K562 (cell line): ENCODE data around the gene MOSPD3. TPM values are rescaled to one million over a fixed set of nuclear protein-coding genes. Genes with fewer than 3 reads are reported as not detected.

Experiments used
- CHD1 ChIP-seq: fragments of 200-600 bp; sonication (generic); IDR thresholded peaks from one replicate; pipeline ENCODE4 v1.6.1; 2012; ENCODE audit warnings: mild to moderate bottlenecking, moderate library complexity, low read length, inconsistent platforms
- CSDE1 ChIP-seq, 2 experiments: fragments of 450-650 bp; IDR thresholded peaks; 2 replicates each; pipeline ENCODE4 v1.6.1; 2016; ENCODE audit warnings: mild to moderate bottlenecking in 1 of 2
- EWSR1 ChIP-seq: fragments of 450-650 bp; IDR thresholded peaks from 2 replicates; pipeline ENCODE4 v1.6.1; 2018; ENCODE audit warnings: borderline replicate concordance, mild to moderate bottlenecking, low read depth, moderate library complexity; ENCODE audit not compliant: partially characterized antibody
- GABPA ChIP-seq: fragments of 200-800 bp; sonication (Bioruptor generic); conservative IDR thresholded peaks from 2 replicates; pipeline ENCODE4 v1.6.1; 2016; ENCODE audit warnings: low read depth, missing genetic modification characterization, missing compliant biosample characterization
- KDM4B ChIP-seq, 2 experiments: fragments of 450-650 bp in 1 of 2; sonication (generic) in 1 of 2; IDR thresholded peaks; 2 replicates each; pipeline ENCODE4 v1.6.1; 2016 to 2017; ENCODE audit warnings: borderline replicate concordance in 2 of 2, antibody characterized with exemption in 1 of 2, low read depth in 1 of 2, mild to moderate bottlenecking in 1 of 2
- MTA3 ChIP-seq: fragments of 450-650 bp; formaldehyde crosslinking; IDR thresholded peaks from 2 replicates; pipeline ENCODE4 v1.6.1; 2017; ENCODE audit warnings: mild to moderate bottlenecking, borderline replicate concordance
- POLR2B ChIP-seq: fragments of 450-650 bp; IDR thresholded peaks from 2 replicates; pipeline ENCODE4 v1.6.1; 2018; ENCODE audit warnings: low read depth; ENCODE audit not compliant: partially characterized antibody
- RAD21 ChIP-seq, 2 experiments: fragments of 250-450 bp in 1 of 2; fragments of 450-650 bp in 1 of 2; sonication (Bioruptor Pico) in 1 of 2; formaldehyde crosslinking in 1 of 2; IDR thresholded peaks in 1 of 2; conservative IDR thresholded peaks in 1 of 2; 2 replicates each; pipeline versions ENCODE4 v1.4.0 to v1.8.0; 2020 to 2022; ENCODE audit warnings: mild to moderate bottlenecking in 2 of 2, moderate library complexity in 1 of 2
- SIX5 ChIP-seq, 2 experiments: IDR thresholded peaks; 2 replicates each; pipeline ENCODE4 v1.6.1; 2011; ENCODE audit warnings: low read length in 2 of 2, borderline replicate concordance in 1 of 2, low read depth in 1 of 2, mild to moderate bottlenecking in 1 of 2, moderate library complexity in 1 of 2; ENCODE audit not compliant: insufficient read depth in 1 of 2
- SMAD4 ChIP-seq: fragments of 250-450 bp; sonication (Bioruptor Pico); conservative IDR thresholded peaks from 2 replicates; pipeline ENCODE4 v1.8.0; 2021; ENCODE audit warnings: inconsistent platforms, mild to moderate bottlenecking, moderate library complexity
- ZBED1 ChIP-seq: IDR thresholded peaks from 2 replicates; pipeline ENCODE4 v1.6.1; 2014
- ZBTB11 ChIP-seq, 3 experiments: fragments of 200-800 bp in 1 of 3; fragments of 250-450 bp in 1 of 3; fragments of 450-650 bp in 1 of 3; sonication (Bioruptor Pico) in 1 of 3; sonication (Bioruptor generic) in 1 of 3; formaldehyde crosslinking in 1 of 3; IDR thresholded peaks; 2 replicates each; pipeline versions ENCODE4 v1.6.1 to v1.8.0; 2016 to 2022; ENCODE audit warnings: mild to moderate bottlenecking in 2 of 3, missing genetic modification characterization in 2 of 3, missing compliant biosample characterization in 1 of 3, moderate library complexity in 1 of 3
- ZBTB26 ChIP-seq: fragments of 450-650 bp; formaldehyde crosslinking; IDR thresholded peaks from 2 replicates; pipeline ENCODE4 v1.4.0; 2022; ENCODE audit warnings: missing genetic modification characterization
- ZBTB7A ChIP-seq: IDR thresholded peaks from 2 replicates; pipeline ENCODE4 v1.6.1; 2011; ENCODE audit warnings: low read depth, mild to moderate bottlenecking, low read length, moderate library complexity, borderline replicate concordance; ENCODE audit not compliant: control insufficient read depth
- ZNF583 ChIP-seq: fragments of 250-450 bp; sonication (Bioruptor Pico); IDR thresholded peaks from 2 replicates; pipeline ENCODE4 v1.4.0; 2020
- ZNF639 ChIP-seq, 2 experiments: fragments of 200-800 bp in 1 of 2; sonication (Bioruptor generic) in 1 of 2; sonication (generic) in 1 of 2; formaldehyde crosslinking in 1 of 2; IDR thresholded peaks in 1 of 2; conservative IDR thresholded peaks in 1 of 2; 2 replicates each; pipeline versions ENCODE4 v1.5.0 to v1.6.1; 2016 to 2020; ENCODE audit warnings: missing compliant biosample characterization in 1 of 2, missing genetic modification characterization in 1 of 2, missing genetic modification reagents in 1 of 2
- ZNF655 ChIP-seq: fragments of 250-450 bp; sonication (Bioruptor Pico); IDR thresholded peaks from 2 replicates; pipeline ENCODE4 v1.5.0; 2021
- polyA plus RNA-seq, 8 experiments: library from polyadenylated mRNA; depleted of rRNA in 4 of 8; stranded (reverse) in 5 of 8; unstranded in 3 of 8; fragments of >200 nt; fragmentation: Nextera tagmentation in 2 of 8; fragmentation: Illumina TruSeq in 1 of 8; extraction: Ambion mirVana in 2 of 8; extraction: Trizol in 1 of 8; gene quantifications; 2 replicates each; pipeline versions ENCODE4 v1.2.1 to v1.2.3, GENCODE V29; 2011 to 2014; ENCODE audit warnings: inconsistent platforms in 1 of 8, missing spikeins in 1 of 8
- total RNA-seq, 7 experiments: library from RNA; depleted of rRNA in 6 of 7; stranded (reverse); fragments of >200 nt in 6 of 7; fragmentation: Illumina TruSeq in 2 of 7; extraction: Trizol in 2 of 7; gene quantifications; 2 replicates each; pipeline versions ENCODE4 v1.2.1 to v1.2.3, GENCODE V29; 2011 to 2021; ENCODE audit warnings: low replicate concordance in 1 of 7

MOSPD3 gene
- total and polyA plus RNA-seq, 9 of the 15 experiments (the other 6 are each of a cell fraction or from before 2014, with no cell fraction given): 1.4 to 32.1 (median 7.3) TPM

- TF ChIP-seq ZNF655 (no peak), RAD21 (CRISPR knock-in tag; conservative IDR thresholded peaks at IDR 0.05 in 1 of 2, IDR thresholded peaks at IDR 0.05 in 1 of 2) (no peak), ZBTB26 (CRISPR knock-in tag) (no peak), SMAD4 (CRISPR knock-in tag) (peak; percentile 37), CHD1 (peak; percentile 55), ZNF639 (CRISPR knock-in tag; conservative IDR thresholded peaks at IDR 0.05 in 1 of 2, IDR thresholded peaks at IDR 0.05 in 1 of 2) (peak in 1 of 2 experiments; percentile 1; a peak in 1 of 4 replicates), KDM4B (IDR thresholded peaks at IDR 0.05; ENCODE audit: borderline replicate concordance in 2 of 2, low read depth in 1 of 2) (peak in 1 of 2 experiments; percentile 3; a peak in 1 of 4 replicates), POLR2B (peak; percentile 22), ZBED1 (no peak), GABPA (peak; percentile 67), SIX5 (IDR thresholded peaks at IDR 0.05; ENCODE audit: borderline replicate concordance in 1 of 2, insufficient read depth in 1 of 2, low read depth in 1 of 2, low read length in 2 of 2) (no peak), EWSR1 (no peak), ZBTB11 (CRISPR knock-in tag; IDR thresholded peaks at IDR 0.05) (no peak; a peak in 1 of 6 replicates), ZBTB7A (peak; percentile 55), MTA3 (0 out of 2 replicates have a peak, but pooled peaks have one; percentile 33), CSDE1 (IDR thresholded peaks at IDR 0.05) (no peak), ZNF583 (CRISPR knock-in tag) (0 out of 2 replicates have a peak, but pooled peaks have one; percentile 48)
These were observed 28.4 kb downstream of the MOSPD3 start (continued) for GRCh38 chr7:100640517-100641440.
